HepG2 (cell line): ENCODE measurements around the gene TJP1. TPM values are rescaled to one million over a fixed set of nuclear protein-coding genes. Genes with fewer than 3 reads are reported as not detected.
A peak's percentile ranks its signal among the peaks of the same experiment; 100 is the strongest.

ENCODE experiments used
- AKNA ChIP-seq: sonication (generic); formaldehyde crosslinking; IDR thresholded peaks from 2 replicates; pipeline ENCODE4 v1.4.0; 2020; ENCODE audit warnings: missing genetic modification reagents, borderline replicate concordance
- ARNT2 ChIP-seq: sonication (generic); formaldehyde crosslinking; IDR thresholded peaks from 2 replicates; pipeline ENCODE4 v1.8.0; 2022; ENCODE audit warnings: mild to moderate bottlenecking, low read depth, missing genetic modification reagents, moderate library complexity
- ATF7-NPFF ChIP-seq: sonication (generic); formaldehyde crosslinking; IDR thresholded peaks from 2 replicates; pipeline ENCODE4 v1.8.1; 2023; ENCODE audit warnings: mild to moderate bottlenecking, low read depth, missing genetic modification reagents, moderate library complexity
- BATF2 ChIP-seq: sonication (generic); formaldehyde crosslinking; IDR thresholded peaks from 2 replicates; pipeline ENCODE4 v1.8.0; 2022; ENCODE audit warnings: mild to moderate bottlenecking, missing genetic modification reagents, moderate library complexity
- BRCA1 ChIP-seq: sonication (generic); formaldehyde crosslinking; IDR thresholded peaks from 2 replicates; pipeline ENCODE4 v1.4.0; 2020; ENCODE audit warnings: missing genetic modification reagents
- CHCHD3 ChIP-seq: sonication (generic); formaldehyde crosslinking; IDR thresholded peaks from 2 replicates; pipeline ENCODE4 v1.8.0; 2022; ENCODE audit warnings: mild to moderate bottlenecking, missing genetic modification reagents, moderate library complexity
- GATA4 ChIP-seq: sonication (generic); IDR thresholded peaks from 2 replicates; pipeline ENCODE4 v1.6.1; 2016; ENCODE audit warnings: antibody characterized with exemption, low read depth, borderline replicate concordance
- GMEB2 ChIP-seq: IDR thresholded peaks from 2 replicates; pipeline ENCODE4 v1.6.1; 2016; ENCODE audit warnings: missing biosample characterization, missing genetic modification reagents, low read depth
- GRHL1 ChIP-seq: sonication (generic); formaldehyde crosslinking; conservative IDR thresholded peaks from 2 replicates; pipeline ENCODE4 v1.8.0; 2022; ENCODE audit warnings: missing genetic modification reagents
- HDAC6 ChIP-seq: fragments of 200-600 bp; sonication (generic); IDR thresholded peaks from 2 replicates; pipeline ENCODE4 v1.7.0; 2017; ENCODE audit warnings: mild to moderate bottlenecking, antibody characterized with exemption, low read length, low read depth
- HOXD1 ChIP-seq: sonication (generic); formaldehyde crosslinking; IDR thresholded peaks from 2 replicates; pipeline ENCODE4 v1.5.0; 2020; ENCODE audit warnings: missing genetic modification reagents
- MAFG ChIP-seq: sonication (generic); formaldehyde crosslinking; IDR thresholded peaks from 2 replicates; pipeline ENCODE4 v1.5.1; 2020; ENCODE audit warnings: mild to moderate bottlenecking, missing genetic modification reagents
- MXD1 ChIP-seq: sonication (generic); formaldehyde crosslinking; IDR thresholded peaks from 2 replicates; pipeline ENCODE4 v1.4.0; 2020; ENCODE audit warnings: mild to moderate bottlenecking, missing genetic modification reagents
- POGZ ChIP-seq: sonication (generic); formaldehyde crosslinking; IDR thresholded peaks from 2 replicates; pipeline ENCODE4 v1.4.0; 2020; ENCODE audit warnings: mild to moderate bottlenecking, missing genetic modification reagents
- REXO4 ChIP-seq: sonication (generic); formaldehyde crosslinking; IDR thresholded peaks from 2 replicates; pipeline ENCODE4 v1.8.0; 2022; ENCODE audit warnings: missing genetic modification reagents, mild to moderate bottlenecking, borderline replicate concordance
- SALL1 ChIP-seq: sonication (generic); formaldehyde crosslinking; IDR thresholded peaks from 2 replicates; pipeline ENCODE4 v1.8.0; 2022; ENCODE audit warnings: mild to moderate bottlenecking, missing genetic modification reagents
- ZNF121 ChIP-seq: sonication (generic); formaldehyde crosslinking; IDR thresholded peaks from 2 replicates; pipeline ENCODE4 v1.5.0; 2020; ENCODE audit warnings: mild to moderate bottlenecking, missing genetic modification reagents
- ZNF329 ChIP-seq: sonication (generic); formaldehyde crosslinking; IDR thresholded peaks from 2 replicates; pipeline ENCODE4 v1.9.0; 2021; ENCODE audit warnings: low read depth, mild to moderate bottlenecking, missing genetic modification reagents
- ZNF740 ChIP-seq: sonication (generic); formaldehyde crosslinking; IDR thresholded peaks from 2 replicates; pipeline ENCODE4 v1.4.0; 2020; ENCODE audit warnings: missing genetic modification reagents
- ZSCAN25 ChIP-seq: sonication (generic); formaldehyde crosslinking; IDR thresholded peaks from 2 replicates; pipeline ENCODE4 v1.8.0; 2022; ENCODE audit warnings: mild to moderate bottlenecking, missing genetic modification reagents
- polyA plus RNA-seq, 8 experiments: library from polyadenylated mRNA; depleted of rRNA in 3 of 8; stranded (reverse) in 7 of 8; unstranded in 1 of 8; fragments of >200 nt; fragmentation: Illumina TruSeq in 4 of 8; extraction: Trizol in 4 of 8; gene quantifications; 2 replicates each; pipeline versions ENCODE4 v1.2.1 to v1.2.3, GENCODE V29; 2011 to 2016; ENCODE audit warnings: low read depth in 4 of 8, missing spikeins in 1 of 8, mixed read lengths in 1 of 8; ENCODE audit not compliant: insufficient read depth in 1 of 8
- total RNA-seq, 5 experiments: library from RNA; depleted of rRNA; stranded (reverse); fragments of >200 nt; fragmentation: Illumina TruSeq; extraction: Trizol; gene quantifications; 2 replicates each; pipeline ENCODE4 v1.2.3, GENCODE V29; 2016; ENCODE audit warnings: low read depth in 1 of 5

TJP1 gene
- total and polyA plus RNA-seq, 2 of the 13 experiments (the other 11 are each of a cell fraction or from before 2014, with no cell fraction given), result 25.9 to 27.1 TPM

- TF ChIP-seq CHCHD3 (CRISPR knock-in tag), result no peak
- TF ChIP-seq ZNF740 (CRISPR knock-in tag), result no peak
- 0 out of 2 replicates have a peak, but pooled peaks have one; percentile 35 for TF ChIP-seq ZNF329 (CRISPR knock-in tag)
- peak; percentile 63 for TF ChIP-seq SALL1
- TF ChIP-seq POGZ (CRISPR knock-in tag), result no peak
- TF ChIP-seq GATA4, result peak; percentile 46; the same call in 1 of the 2 replicates
- TF ChIP-seq MXD1 (CRISPR knock-in tag), result peak; percentile 8; the same call in 1 of the 2 replicates
- no peak for TF ChIP-seq AKNA (CRISPR knock-in tag)
- no peak for TF ChIP-seq BATF2
- no peak for TF ChIP-seq HOXD1 (CRISPR knock-in tag)
- no peak for TF ChIP-seq REXO4 (CRISPR knock-in tag)
- TF ChIP-seq ZNF121 (CRISPR knock-in tag), result no peak
- TF ChIP-seq ARNT2, result peak; percentile 82
- TF ChIP-seq ZSCAN25, result no peak
- no peak for TF ChIP-seq GMEB2 (CRISPR knock-in tag)
- TF ChIP-seq HDAC6, result no peak
- TF ChIP-seq MAFG (CRISPR knock-in tag), result no peak
- TF ChIP-seq BRCA1 (CRISPR knock-in tag), result no peak
- TF ChIP-seq ATF7-NPFF (CRISPR knock-in tag), result peak; percentile 59; the same call in 1 of the 2 replicates
- no peak for TF ChIP-seq GRHL1 (CRISPR knock-in tag)
Observed at GRCh38 chr15:29822100-29822683, at the start of gene TJP1 (continued).
